Testis (tissue), 3 donors: ENCODE measurements around the gene ALOX12. TPM values are rescaled to one million over a fixed set of nuclear protein-coding genes. Genes with fewer than 3 reads are reported as not detected.

Experiments
- DNase-seq: peaks from one replicate; pipeline ENCODE4 v3.0.0-alpha.2; 2019
- H3K27ac ChIP-seq, 2 donors: fragments of 200-600 bp; sonication (generic); one replicate each; pipeline ENCODE4 v1.5.1; 2019
- H3K27me3 ChIP-seq: fragments of 200-600 bp; sonication (generic); one replicate; pipeline ENCODE4 v1.5.1; 2019
- H3K36me3 ChIP-seq: fragments of 200-600 bp; sonication (generic); one replicate; pipeline ENCODE4 v1.5.1; 2017; ENCODE audit warnings: low read depth; ENCODE audit errors: missing control alignments
- H3K4me1 ChIP-seq: fragments of 200-600 bp; sonication (generic); one replicate; pipeline ENCODE4 v1.5.1; 2019
- H3K4me3 ChIP-seq, 2 donors: fragments of 200-600 bp; sonication (generic); one replicate each; pipeline ENCODE4 v1.5.1; 2017 to 2019
- H3K9me3 ChIP-seq: fragments of 200-600 bp; sonication (generic); one replicate; pipeline ENCODE4 v1.5.1; 2017
- POLR2A ChIP-seq: fragments of 450-650 bp; IDR thresholded peaks from one replicate; pipeline ENCODE4 v1.6.1; 2017; ENCODE audit warnings: antibody characterized with exemption, mild to moderate bottlenecking, moderate library complexity
- WGBS, 2 donors: methylation state at CpG; one replicate each; pipeline ENCODE4 v1.1.5; 2018; 5-methylcytosine and 5-hydroxymethylcytosine counted together
- intact Hi-C: fragments of 100-400 bp; cut with DNase I; formaldehyde crosslinking; loops from one replicate; pipeline ENCODE4 v1.15.1; 2023; ENCODE audit warnings: low total_unique reads
- polyA plus RNA-seq: library from polyadenylated mRNA; stranded (reverse); fragments of 350-450 nt; fragmentation: Illumina TruSeq; extraction: RNeasy Lipid Tissue Mini Kit (QIAGEN cat#74804); gene quantifications from one replicate; pipeline ENCODE4 v1.2.3, GENCODE V29; 2014; ENCODE audit warnings: low read depth, low replicate concordance; ENCODE audit not compliant: insufficient read depth
- total RNA-seq, 2 donors: library from RNA; depleted of rRNA; stranded (reverse); fragments of >200 nt; gene quantifications; one replicate each; pipeline ENCODE4 v1.2.3, GENCODE V29; 2016
- TF ChIP-seq, protein P1 (sequence below), 3 experiments: fragments of 450-650 bp in 2 of 3; fragments of 200-600 bp in 1 of 3; sonication (generic) in 1 of 3; IDR thresholded peaks; one replicate each; pipeline ENCODE4 v1.5.1; 2016 to 2019; ENCODE audit warnings: antibody characterized with exemption in 3 of 3, mild to moderate bottlenecking in 2 of 3, moderate library complexity in 1 of 3

ALOX12 gene
- total and polyA plus RNA-seq, 3 donors from 2014 or later = 0.24 to 0.50 (median 0.25) TPM

DNA sequence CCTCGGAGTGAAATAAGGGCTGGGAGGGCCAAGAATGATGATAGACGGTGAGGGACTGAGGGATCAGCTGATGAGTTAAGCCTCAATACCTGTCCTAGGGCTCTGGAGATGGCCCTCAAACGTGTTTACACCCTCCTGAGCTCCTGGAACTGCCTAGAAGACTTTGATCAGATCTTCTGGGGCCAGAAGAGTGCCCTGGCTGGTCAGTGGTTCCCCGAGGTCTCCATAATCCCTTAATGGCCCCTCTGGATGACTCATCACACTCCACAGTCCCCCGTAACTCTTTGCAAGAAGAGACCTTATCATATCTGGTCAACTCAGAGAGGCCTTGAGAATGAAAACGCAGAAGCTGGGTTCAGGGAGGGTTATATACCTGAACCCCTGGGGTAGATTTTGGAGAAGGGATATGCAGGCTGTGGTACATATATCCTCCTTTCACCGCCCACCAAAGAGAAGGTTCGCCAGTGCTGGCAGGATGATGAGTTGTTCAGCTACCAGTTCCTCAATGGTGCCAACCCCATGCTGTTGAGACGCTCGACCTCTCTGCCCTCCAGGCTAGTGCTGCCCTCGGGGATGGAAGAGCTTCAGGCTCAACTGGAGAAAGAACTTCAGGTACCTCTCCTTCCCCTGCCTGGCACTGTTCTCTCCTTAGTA is 3.1 kb downstream of the ALOX12 start:
- WGBS, 2 donors = 82 to 89% methylated on average over 11 of the region's 11 CpGs
- no peak for TF ChIP-seq POLR2A
- TF ChIP-seq, protein P1, sequence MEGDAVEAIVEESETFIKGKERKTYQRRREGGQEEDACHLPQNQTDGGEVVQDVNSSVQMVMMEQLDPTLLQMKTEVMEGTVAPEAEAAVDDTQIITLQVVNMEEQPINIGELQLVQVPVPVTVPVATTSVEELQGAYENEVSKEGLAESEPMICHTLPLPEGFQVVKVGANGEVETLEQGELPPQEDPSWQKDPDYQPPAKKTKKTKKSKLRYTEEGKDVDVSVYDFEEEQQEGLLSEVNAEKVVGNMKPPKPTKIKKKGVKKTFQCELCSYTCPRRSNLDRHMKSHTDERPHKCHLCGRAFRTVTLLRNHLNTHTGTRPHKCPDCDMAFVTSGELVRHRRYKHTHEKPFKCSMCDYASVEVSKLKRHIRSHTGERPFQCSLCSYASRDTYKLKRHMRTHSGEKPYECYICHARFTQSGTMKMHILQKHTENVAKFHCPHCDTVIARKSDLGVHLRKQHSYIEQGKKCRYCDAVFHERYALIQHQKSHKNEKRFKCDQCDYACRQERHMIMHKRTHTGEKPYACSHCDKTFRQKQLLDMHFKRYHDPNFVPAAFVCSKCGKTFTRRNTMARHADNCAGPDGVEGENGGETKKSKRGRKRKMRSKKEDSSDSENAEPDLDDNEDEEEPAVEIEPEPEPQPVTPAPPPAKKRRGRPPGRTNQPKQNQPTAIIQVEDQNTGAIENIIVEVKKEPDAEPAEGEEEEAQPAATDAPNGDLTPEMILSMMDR (IDR thresholded peaks at IDR 0.05) = no peak
- no peaks in the 10 kb centered on the region for H3K27me3 ChIP-seq
- no peak overlapping the region for H3K4me3 ChIP-seq
- H3K36me3 ChIP-seq = no peaks in the 10 kb centered on the region
- no peaks in the 10 kb centered on the region for H3K4me1 ChIP-seq
- intact Hi-C loops = no loop called here
- H3K9me3 ChIP-seq = no peaks in the 10 kb centered on the region
- H3K27ac ChIP-seq = no peak overlapping the region
- no peak for DNase-seq

DNA sequence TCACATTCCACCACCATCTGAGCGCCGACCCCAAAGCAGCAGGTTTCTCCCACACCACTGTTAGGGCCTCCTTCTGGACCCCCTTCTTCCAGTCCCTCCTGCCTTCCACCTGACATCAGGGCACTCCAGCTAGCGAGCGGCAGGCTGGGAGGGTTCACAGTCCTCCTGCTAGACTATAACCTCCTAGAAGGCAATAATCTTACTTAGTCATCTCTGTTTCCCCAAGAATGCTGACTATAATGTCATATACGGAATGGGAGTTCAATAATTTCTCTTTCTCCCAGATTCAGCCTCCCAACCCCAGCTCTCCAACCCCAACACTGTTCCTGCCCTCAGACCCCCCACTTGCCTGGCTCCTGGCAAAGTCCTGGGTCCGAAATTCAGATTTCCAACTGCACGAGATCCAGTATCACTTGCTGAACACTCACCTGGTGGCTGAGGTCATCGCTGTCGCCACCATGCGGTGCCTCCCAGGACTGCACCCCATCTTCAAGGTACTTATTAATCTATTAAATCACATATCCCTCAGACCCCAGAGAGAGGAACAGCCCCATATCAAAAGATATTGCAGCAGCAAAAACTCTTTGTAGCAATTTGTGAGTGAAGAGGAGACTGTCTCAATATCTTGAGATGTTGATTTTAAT is 5.6 kb downstream of the ALOX12 start:
- Histone ChIP-seq H3K4me3 (no peak overlapping the region), H3K27ac (no peak overlapping the region), H3K36me3 (no peaks in the 10 kb centered on the region), H3K4me1 (no peaks in the 10 kb centered on the region), H3K9me3 (no peaks in the 10 kb centered on the region), H3K27me3 (no peaks in the 10 kb centered on the region)
- DNase-seq = no peak
- WGBS, 2 donors = 72 to 80% methylated on average over 10 of the region's 10 CpGs
- intact Hi-C loops = loop anchor here (10.0 kb wide), 1 partner anchor 337 kb away; no protein-coding TSS in a partner anchor
- TF ChIP-seq, protein P1 (IDR thresholded peaks at IDR 0.05) = peak in 1 of 3 experiments; percentile 54
- no peak for TF ChIP-seq POLR2A

DNA sequence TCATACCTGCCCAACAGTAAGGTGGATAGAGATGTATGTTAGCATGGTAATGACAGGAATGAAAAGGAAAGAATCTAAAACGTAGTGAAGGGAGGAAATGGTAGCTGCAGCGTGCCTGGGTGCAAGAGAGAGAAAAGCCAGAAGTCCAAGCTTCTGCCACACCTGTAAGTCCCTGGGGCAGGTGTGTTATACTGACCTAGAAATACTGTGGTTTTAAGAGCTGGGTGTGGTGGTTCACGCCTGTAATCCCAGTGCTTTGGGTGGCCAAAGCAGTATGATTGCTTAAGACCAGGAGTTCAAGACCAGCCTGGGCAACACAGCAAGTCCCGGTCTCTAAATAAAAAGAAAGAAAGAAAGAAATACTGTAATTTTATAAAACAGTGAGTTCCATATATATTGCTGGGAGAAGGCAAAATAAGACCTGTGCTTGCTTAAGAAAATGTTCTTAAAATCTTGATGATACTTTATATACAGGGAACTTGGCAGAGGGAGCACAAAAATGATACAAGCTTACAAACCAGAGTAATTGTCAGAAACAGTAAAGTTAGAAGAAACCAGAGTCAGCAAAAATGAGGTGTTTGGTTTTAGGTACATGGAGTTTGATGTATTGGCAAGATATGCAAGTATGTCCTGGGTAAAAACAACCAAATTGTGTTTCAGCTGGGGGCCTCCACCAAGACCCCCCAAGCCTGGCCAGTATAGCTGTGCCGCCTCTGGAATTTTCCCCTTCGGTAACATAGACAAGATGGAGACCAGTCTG is 6.6 kb downstream of the ALOX12 start:
- no peaks in the 10 kb centered on the region for H3K27me3 ChIP-seq
- H3K4me1 ChIP-seq = no peaks in the 10 kb centered on the region
- intact Hi-C loops = loop anchor here (10.0 kb wide), 1 partner anchor 338 kb away; no protein-coding TSS in a partner anchor
- H3K4me3 ChIP-seq = no peak overlapping the region
- TF ChIP-seq, protein P1 (IDR thresholded peaks at IDR 0.05) = no peak
- 94 to 95% methylated on average over 6 of the region's 6 CpGs for WGBS, 2 donors
- no peak overlapping the region for H3K27ac ChIP-seq
- no peaks in the 10 kb centered on the region for H3K36me3 ChIP-seq
- DNase-seq = no peak
- H3K9me3 ChIP-seq = no peaks in the 10 kb centered on the region

DNA sequence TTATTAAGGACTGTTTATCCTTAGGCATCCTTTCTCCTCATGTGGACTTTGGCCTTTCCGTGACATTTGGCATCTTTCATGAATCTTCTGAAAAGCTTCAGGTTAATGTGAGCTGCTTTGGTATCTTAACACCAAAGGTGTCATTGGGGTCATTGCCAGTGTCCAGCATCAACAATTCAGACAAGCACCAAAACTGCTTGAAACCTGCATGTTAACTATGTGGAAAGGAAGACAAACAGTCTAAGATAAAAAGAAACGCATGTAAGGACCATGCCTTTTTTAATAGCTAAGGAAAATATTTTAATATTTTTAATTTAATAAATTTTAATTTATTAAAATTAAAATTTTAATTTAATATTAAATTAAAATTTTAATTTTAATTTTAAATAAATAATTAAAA is 7.9 kb downstream of the ALOX12 start:
- Histone ChIP-seq H3K9me3 (no peaks in the 10 kb centered on the region), H3K27ac (no peak overlapping the region), H3K4me1 (no peaks in the 10 kb centered on the region), H3K36me3 (no peaks in the 10 kb centered on the region), H3K4me3 (no peak overlapping the region), H3K27me3 (no peaks in the 10 kb centered on the region)
- DNase-seq = no peak
- no peak for TF ChIP-seq POLR2A
- TF ChIP-seq, protein P1 (IDR thresholded peaks at IDR 0.05) = no peak
- 90 to 95% methylated on average over 2 of the region's 2 CpGs for WGBS, 2 donors
- intact Hi-C loops = loop anchor here (10.0 kb wide), 1 partner anchor 339 kb away; no protein-coding TSS in a partner anchor
